Right lobe of liver (tissue), 6 donors: Measurements from ENCODE around the gene TFF3. TPM values are rescaled to one million over a fixed set of nuclear protein-coding genes. Genes with fewer than 3 reads are reported as not detected.

Experiments used
- ATAC-seq, 4 donors: fragments of 200-7000 bp; cut with Tn5 transposase; one replicate each; pipeline ENCODE4 v1.9.1; 2020; ENCODE audit warnings: mild to moderate bottlenecking in 4 of 4, moderate library complexity in 4 of 4
- DNase-seq, 3 donors: peaks; one replicate each; pipeline ENCODE4 v3.0.0-alpha.2; 2020
- H3K27ac ChIP-seq, 3 donors: fragments of 200-600 bp; one replicate each; pipeline ENCODE4 v1.8.0; 2022
- H3K27me3 ChIP-seq, 2 donors: fragments of 200-600 bp; one replicate each; pipeline ENCODE4 v1.8.0; 2022
- H3K36me3 ChIP-seq, 4 donors: fragments of 200-600 bp; sonication (generic) in 1 of 4; one replicate each; pipeline versions ENCODE4 v1.5.1 to v1.8.0; 2017 to 2022; ENCODE audit warnings: control low read depth in 1 of 4
- H3K4me1 ChIP-seq, 4 donors: fragments of 200-600 bp; sonication (generic) in 1 of 4; one replicate each; pipeline versions ENCODE4 v1.5.1 to v1.8.0; 2017 to 2022; ENCODE audit warnings: control low read depth in 1 of 4
- H3K4me3 ChIP-seq, 3 donors: fragments of 200-600 bp; one replicate each; pipeline ENCODE4 v1.8.0; 2022
- H3K9me3 ChIP-seq, 4 donors: fragments of 200-600 bp; sonication (generic) in 1 of 4; one replicate each; pipeline versions ENCODE4 v1.5.1 to v1.8.0; 2017 to 2022; ENCODE audit warnings: control low read depth in 1 of 4
- POLR2A ChIP-seq: fragments of 450-650 bp; IDR thresholded peaks from one replicate; pipeline ENCODE4 v1.6.1; 2017; ENCODE audit warnings: antibody characterized with exemption, mild to moderate bottlenecking
- WGBS: methylation state at CpG from one replicate; pipeline ENCODE4 v1.1.6; 2018; ENCODE audit warnings: low coverage, low lambda C conversion rate; ENCODE audit not compliant: insufficient coverage; ENCODE audit errors: missing lambda C conversion rate; 5-methylcytosine and 5-hydroxymethylcytosine counted together
- intact Hi-C, 2 donors: fragments of 100-400 bp; cut with DNase I; formaldehyde crosslinking; loops; one replicate each; pipeline versions ENCODE4 v1.11.2 to v1.14.1; 2022
- total RNA-seq, 6 experiments: library from RNA; depleted of rRNA in 2 of 6; stranded (reverse); fragments of >200 nt in 2 of 6; fragmentation: NEBNext Ultra II Directional in 3 of 6; extraction: Animal tissue kit (Norgen Biotek cat#: 25700) in 3 of 6; gene quantifications; one replicate each; pipeline versions ENCODE4 v1.1.0 to v1.2.4, GENCODE V29; 2016 to 2023
- TF ChIP-seq, protein P1 (sequence below), 4 donors: fragments of 200-600 bp in 3 of 4; fragments of 450-650 bp in 1 of 4; IDR thresholded peaks; one replicate each; pipeline versions ENCODE4 v1.5.1 to v1.8.0; 2016 to 2022; ENCODE audit warnings: antibody characterized with exemption in 4 of 4, mild to moderate bottlenecking in 2 of 4
- donor health status: DM: no; HTN: yes; CAD: no.
- donor health status: DM: no; HTN: no; CAD: no.
- donor health status: DM: no; HTN: no; CAD: no.
- donor health status: DM: no; HTN: yes; CAD: no.
- donor health status: DM: no; HTN: yes; CAD: no.

The TFF3 gene
- total RNA-seq, 6 experiments from 2014 or later = 0.88 to 6.8 (median 2.5) TPM

GRCh38 chr21:42282715-42283114 lies 32.5 kb downstream of the TFF3 start:
- Histone ChIP-seq H3K9me3 (no peaks in the 10 kb centered on the region), H3K36me3 (no peaks in the 10 kb centered on the region), H3K27ac (no peak overlapping the region), H3K4me3 (no peak overlapping the region), H3K27me3 (no peaks in the 10 kb centered on the region), H3K4me1 (peaks cover 0 to 4% (median 0%) of the 10 kb centered on the region in 4 donors)
- TF ChIP-seq, protein P1, sequence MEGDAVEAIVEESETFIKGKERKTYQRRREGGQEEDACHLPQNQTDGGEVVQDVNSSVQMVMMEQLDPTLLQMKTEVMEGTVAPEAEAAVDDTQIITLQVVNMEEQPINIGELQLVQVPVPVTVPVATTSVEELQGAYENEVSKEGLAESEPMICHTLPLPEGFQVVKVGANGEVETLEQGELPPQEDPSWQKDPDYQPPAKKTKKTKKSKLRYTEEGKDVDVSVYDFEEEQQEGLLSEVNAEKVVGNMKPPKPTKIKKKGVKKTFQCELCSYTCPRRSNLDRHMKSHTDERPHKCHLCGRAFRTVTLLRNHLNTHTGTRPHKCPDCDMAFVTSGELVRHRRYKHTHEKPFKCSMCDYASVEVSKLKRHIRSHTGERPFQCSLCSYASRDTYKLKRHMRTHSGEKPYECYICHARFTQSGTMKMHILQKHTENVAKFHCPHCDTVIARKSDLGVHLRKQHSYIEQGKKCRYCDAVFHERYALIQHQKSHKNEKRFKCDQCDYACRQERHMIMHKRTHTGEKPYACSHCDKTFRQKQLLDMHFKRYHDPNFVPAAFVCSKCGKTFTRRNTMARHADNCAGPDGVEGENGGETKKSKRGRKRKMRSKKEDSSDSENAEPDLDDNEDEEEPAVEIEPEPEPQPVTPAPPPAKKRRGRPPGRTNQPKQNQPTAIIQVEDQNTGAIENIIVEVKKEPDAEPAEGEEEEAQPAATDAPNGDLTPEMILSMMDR (IDR thresholded peaks at IDR 0.05) = no peak
- TF ChIP-seq POLR2A = no peak
- ATAC-seq (no peak), DNase-seq (no peak)
- intact Hi-C loops = no loop called here
- 49% methylated on average over 2 of the region's 12 CpGs for WGBS

GRCh38 chr21:42282021-42282420 lies 33.2 kb downstream of the TFF3 start:
- Histone ChIP-seq H3K4me3 (no peak overlapping the region), H3K27me3 (no peaks in the 10 kb centered on the region), H3K4me1 (peaks cover 0 to 4% (median 0%) of the 10 kb centered on the region in 4 donors), H3K27ac (no peak overlapping the region), H3K9me3 (no peaks in the 10 kb centered on the region), H3K36me3 (no peaks in the 10 kb centered on the region)
- intact Hi-C loops = no loop called here
- TF ChIP-seq, protein P1 (IDR thresholded peaks at IDR 0.05) = no peak
- no peak for TF ChIP-seq POLR2A
- DNase-seq (peak in 1 of 3 donors; percentile 11), ATAC-seq (no peak)
- WGBS = no CpG with 5 or more reads among the region's 18 CpGs

GRCh38 chr21:42281181-42281680 lies 34.0 kb downstream of the TFF3 start:
- no peaks in the 10 kb centered on the region for H3K36me3 ChIP-seq
- ATAC-seq (peak; percentile 42 to 62 (median 53)), DNase-seq (no peak)
- no peak for TF ChIP-seq POLR2A
- TF ChIP-seq, protein P1 (IDR thresholded peaks at IDR 0.05) = no peak
- H3K27ac ChIP-seq = no peak overlapping the region
- H3K9me3 ChIP-seq = no peaks in the 10 kb centered on the region
- intact Hi-C loops = no loop called here
- H3K27me3 ChIP-seq = no peaks in the 10 kb centered on the region
- H3K4me3 ChIP-seq = no peak overlapping the region
- H3K4me1 ChIP-seq = peaks cover 0 to 4% (median 0%) of the 10 kb centered on the region in 4 donors
- WGBS = 33% methylated on average over 2 of the region's 12 CpGs

- H3K27me3 ChIP-seq = no peaks in the 10 kb centered on the region
- DNase-seq (no peak), ATAC-seq (peak; percentile 5 to 31 (median 27))
- intact Hi-C loops = no loop called here
- no peak overlapping the region for H3K27ac ChIP-seq
- 54% methylated on average over 4 of the region's 22 CpGs for WGBS
- no peaks in the 10 kb centered on the region for H3K9me3 ChIP-seq
- no peak overlapping the region for H3K4me3 ChIP-seq
- no peaks in the 10 kb centered on the region for H3K36me3 ChIP-seq
- TF ChIP-seq POLR2A = no peak
- TF ChIP-seq, protein P1 (IDR thresholded peaks at IDR 0.05) = no peak
- peaks cover 0 to 4% (median 0%) of the 10 kb centered on the region in 4 donors for H3K4me1 ChIP-seq
Measured at GRCh38 chr21:42280356-42281180, 34.6 kb downstream of the TFF3 start.
